Left ventricle myocardium inferior (tissue), 1 donor: ENCODE data around the gene COLGALT1. TPM values are rescaled to one million over a fixed set of nuclear protein-coding genes. Genes with fewer than 3 reads are reported as not detected.
"Not testable (repeated sequence)": the region's sequence is repeated elsewhere in the genome, so short reads cannot be mapped to it uniquely, and the experiment has no call there.

Source experiments
- DNase-seq: peaks from one replicate; pipeline ENCODE4 v3.0.0-alpha.2; 2020
- H3K27ac ChIP-seq: fragments of 200-600 bp; replicated peaks from 2 replicates; pipeline ENCODE4 v1.8.0; 2021
- H3K27me3 ChIP-seq: fragments of 200-600 bp; 2 replicates; pipeline ENCODE4 v1.8.0; 2021; ENCODE audit warnings: low read depth
- H3K36me3 ChIP-seq: fragments of 200-600 bp; 2 replicates; pipeline ENCODE4 v1.8.0; 2021
- H3K4me1 ChIP-seq: fragments of 200-600 bp; 2 replicates; pipeline ENCODE4 v1.8.0; 2021
- H3K4me3 ChIP-seq: fragments of 200-600 bp; 2 replicates; pipeline ENCODE4 v1.8.0; 2021; ENCODE audit warnings: mild to moderate bottlenecking, moderate library complexity
- H3K9me3 ChIP-seq: fragments of 200-600 bp; replicated peaks from 2 replicates; pipeline ENCODE4 v1.8.0; 2021
- CTCF ChIP-seq: fragments of 200-600 bp; IDR thresholded peaks from 2 replicates; pipeline ENCODE4 v1.8.0; 2021; ENCODE audit warnings: antibody characterized with exemption, mild to moderate bottlenecking, borderline replicate concordance
- intact Hi-C: fragments of 100-400 bp; cut with micrococcal nuclease; formaldehyde crosslinking; loops from one replicate; pipeline ENCODE4 v1.11.0; 2022
- total RNA-seq: library from RNA; stranded (reverse); fragmentation: NEBNext Ultra II Directional; extraction: Animal tissue kit (Norgen Biotek cat#: 25700); gene quantifications from one replicate; pipeline ENCODE4 v1.2.1, GENCODE V29; 2021
- donor health status: DM: no; HTN: yes; CAD: no; lungs with severe emphysema.

The COLGALT1 gene
- total RNA-seq, 1 donor from 2014 or later, result 31.2 TPM

DNA sequence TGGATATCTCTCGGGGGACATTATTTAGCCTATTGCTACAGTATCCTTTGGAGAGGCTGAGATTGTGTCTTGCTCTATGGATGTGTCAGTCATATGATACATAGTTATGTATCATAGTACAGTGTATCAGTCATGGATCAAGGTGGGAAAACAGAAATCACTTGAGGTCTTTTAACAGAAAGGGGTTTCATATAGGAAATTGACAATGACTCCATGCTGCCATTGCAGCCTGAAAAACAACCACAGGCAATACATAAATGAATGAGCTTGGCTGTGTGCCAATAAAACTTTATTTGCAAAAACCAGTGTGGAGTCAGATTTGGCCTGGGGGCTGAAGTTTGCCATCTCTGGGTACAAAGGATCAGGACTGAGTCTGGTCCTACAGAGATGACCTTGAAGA lies 35.4 kb downstream of the COLGALT1 start:
- Histone ChIP-seq H3K4me3 (no peak overlapping the region), H3K9me3 (no peaks in the 10 kb centered on the region), H3K36me3 (no peaks in the 10 kb centered on the region), H3K27ac (no peak overlapping the region), H3K4me1 (no peaks in the 10 kb centered on the region), H3K27me3 (peaks cover 38% of the 10 kb centered on the region)
- no peak for TF ChIP-seq CTCF
- intact Hi-C loops, result no loop called here
- no peak for DNase-seq

- H3K4me1 ChIP-seq, H3K27ac ChIP-seq, H3K36me3 ChIP-seq, DNase-seq, intact Hi-C loops, H3K4me3 ChIP-seq, H3K9me3 ChIP-seq: not testable (repeated sequence)
- peaks cover 35% of the 10 kb centered on the region for H3K27me3 ChIP-seq
Measured at GRCh38 chr19:17594296-17594695, 38.8 kb downstream of the COLGALT1 start.

GRCh38 chr19:17598063-17598462 lies 42.6 kb downstream of the COLGALT1 start:
- H3K36me3 ChIP-seq, intact Hi-C loops, H3K4me1 ChIP-seq, DNase-seq, H3K27ac ChIP-seq, H3K9me3 ChIP-seq, H3K4me3 ChIP-seq: not testable (repeated sequence)
- H3K27me3 ChIP-seq, result peaks cover 30% of the 10 kb centered on the region

DNA sequence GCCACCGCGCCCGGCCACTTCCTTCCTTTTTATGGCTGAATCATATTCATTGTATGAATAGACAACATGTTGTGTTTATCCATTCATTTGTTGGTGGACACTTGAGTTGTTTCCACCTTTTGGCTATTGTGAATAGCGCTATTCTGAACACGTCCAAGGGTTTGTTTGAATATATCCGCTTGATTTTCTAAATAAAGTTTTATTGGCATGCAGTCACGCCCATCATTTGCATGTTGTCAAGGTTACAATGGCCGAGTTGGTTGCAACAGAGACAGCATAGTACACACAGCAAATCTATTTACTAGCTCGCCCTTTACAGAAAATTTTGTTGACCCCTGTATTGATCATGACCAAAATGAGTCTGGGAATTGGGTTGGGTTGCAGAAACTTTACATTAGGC lies 43.5 kb downstream of the COLGALT1 start:
- Histone ChIP-seq H3K27me3 (peaks cover 39% of the 10 kb centered on the region), H3K4me3 (no peak overlapping the region), H3K27ac (no peak overlapping the region), H3K36me3 (no peaks in the 10 kb centered on the region), H3K4me1 (no peaks in the 10 kb centered on the region), H3K9me3 (no peaks in the 10 kb centered on the region)
- no peak for TF ChIP-seq CTCF
- intact Hi-C loops, result no loop called here
- no peak for DNase-seq

GRCh38 chr19:17599780-17600179 lies 44.3 kb downstream of the COLGALT1 start:
- Histone ChIP-seq H3K9me3 (no peaks in the 10 kb centered on the region), H3K4me3 (no peak overlapping the region), H3K36me3 (no peaks in the 10 kb centered on the region), H3K27ac (no peak overlapping the region), H3K27me3 (peaks cover 44% of the 10 kb centered on the region), H3K4me1 (no peaks in the 10 kb centered on the region)
- intact Hi-C loops, result no loop called here
- no peak for TF ChIP-seq CTCF
- DNase-seq, result no peak

GRCh38 chr19:17601683-17602082 lies 46.2 kb downstream of the COLGALT1 start:
- peaks cover 13% of the 10 kb centered on the region for H3K4me1 ChIP-seq
- no peak for DNase-seq
- no peak overlapping the region for H3K27ac ChIP-seq
- H3K27me3 ChIP-seq, result peaks cover 63% of the 10 kb centered on the region
- no peaks in the 10 kb centered on the region for H3K9me3 ChIP-seq
- no peak for TF ChIP-seq CTCF
- H3K36me3 ChIP-seq, result no peaks in the 10 kb centered on the region
- intact Hi-C loops, result no loop called here
- no peak overlapping the region for H3K4me3 ChIP-seq

GRCh38 chr19:17602217-17602616 lies 46.8 kb downstream of the COLGALT1 start:
- DNase-seq, result no peak
- H3K27me3 ChIP-seq, result peaks cover 68% of the 10 kb centered on the region
- TF ChIP-seq CTCF, result no peak
- no peaks in the 10 kb centered on the region for H3K36me3 ChIP-seq
- H3K27ac ChIP-seq, result no peak overlapping the region
- intact Hi-C loops, result no loop called here
- no peaks in the 10 kb centered on the region for H3K9me3 ChIP-seq
- H3K4me1 ChIP-seq, result peaks cover 14% of the 10 kb centered on the region
- H3K4me3 ChIP-seq, result no peak overlapping the region
